SH-SY5Y (cell line): ENCODE data around the gene FANCE.

ENCODE experiments used
- GATA2 ChIP-seq: IDR thresholded peaks from 2 replicates; pipeline ENCODE4 v1.6.1; 2011; ENCODE audit warnings: mild to moderate bottlenecking, low read depth, low read length
- GATA3 ChIP-seq: IDR thresholded peaks from 2 replicates; pipeline ENCODE4 v1.6.1; 2011; ENCODE audit warnings: low read depth, mild to moderate bottlenecking, low read length, moderate library complexity

DNA sequence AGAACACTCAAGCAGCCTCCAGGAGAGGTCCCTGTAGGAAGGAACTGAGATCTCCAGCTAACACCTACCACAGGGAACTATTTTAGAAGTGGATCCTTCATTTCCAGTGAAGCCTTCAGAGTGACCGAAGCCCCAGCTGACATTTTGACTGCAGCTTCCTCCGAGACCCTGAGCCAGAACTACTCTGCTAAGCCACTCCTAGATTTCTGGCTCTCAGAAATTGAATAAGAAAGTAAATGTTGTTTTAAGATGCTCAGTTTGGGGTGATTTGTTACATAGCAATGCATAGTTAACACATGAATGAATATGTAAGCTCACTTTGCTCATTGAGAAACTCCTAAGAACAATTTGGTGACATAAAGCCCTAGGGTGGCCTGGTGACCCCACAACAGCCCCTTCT lies 55.1 kb downstream of the FANCE start:
- TF ChIP-seq GATA2 (no peak), GATA3 (no peak)
